GM12864 (cell line): ENCODE data around the gene GSTM1.

ENCODE experiments used
- DNase-seq: peaks from one replicate; pipeline ENCODE4 v3.0.0-alpha.2; 2011; ENCODE audit warnings: low read depth
- H3K4me3 ChIP-seq: 2 replicates; pipeline ENCODE4 v1.5.1; 2011; ENCODE audit warnings: mild to moderate bottlenecking, low read depth, low read length, control low read depth
- TF ChIP-seq, protein P1 (sequence below): IDR thresholded peaks from 2 replicates; pipeline ENCODE4 v1.5.1; 2011; ENCODE audit warnings: low read depth, mild to moderate bottlenecking, moderate library complexity, low read length, control low read depth, inconsistent platforms; ENCODE audit errors: missing control alignments

The GSTM1 gene

DNA sequence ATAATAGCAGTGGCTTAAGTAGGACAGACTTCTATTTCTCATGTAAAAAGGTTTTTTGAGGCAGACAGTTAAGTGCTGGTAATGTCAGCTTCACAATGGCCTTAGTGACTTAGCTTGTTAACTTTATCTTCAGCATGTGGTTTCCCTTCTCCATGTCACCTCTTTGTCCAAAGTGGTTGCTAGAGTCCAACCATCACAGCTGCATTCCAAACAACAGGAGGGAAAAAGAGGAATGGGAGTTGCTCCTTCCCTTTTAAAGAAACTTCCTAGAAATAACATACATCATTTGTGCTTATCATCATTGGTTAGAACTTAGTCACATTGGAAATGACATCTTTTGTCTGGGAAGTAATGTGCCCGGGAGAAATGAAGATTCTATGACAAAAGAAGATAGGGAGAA is 34.4 kb downstream of the GSTM1 start:
- TF ChIP-seq, protein P1, sequence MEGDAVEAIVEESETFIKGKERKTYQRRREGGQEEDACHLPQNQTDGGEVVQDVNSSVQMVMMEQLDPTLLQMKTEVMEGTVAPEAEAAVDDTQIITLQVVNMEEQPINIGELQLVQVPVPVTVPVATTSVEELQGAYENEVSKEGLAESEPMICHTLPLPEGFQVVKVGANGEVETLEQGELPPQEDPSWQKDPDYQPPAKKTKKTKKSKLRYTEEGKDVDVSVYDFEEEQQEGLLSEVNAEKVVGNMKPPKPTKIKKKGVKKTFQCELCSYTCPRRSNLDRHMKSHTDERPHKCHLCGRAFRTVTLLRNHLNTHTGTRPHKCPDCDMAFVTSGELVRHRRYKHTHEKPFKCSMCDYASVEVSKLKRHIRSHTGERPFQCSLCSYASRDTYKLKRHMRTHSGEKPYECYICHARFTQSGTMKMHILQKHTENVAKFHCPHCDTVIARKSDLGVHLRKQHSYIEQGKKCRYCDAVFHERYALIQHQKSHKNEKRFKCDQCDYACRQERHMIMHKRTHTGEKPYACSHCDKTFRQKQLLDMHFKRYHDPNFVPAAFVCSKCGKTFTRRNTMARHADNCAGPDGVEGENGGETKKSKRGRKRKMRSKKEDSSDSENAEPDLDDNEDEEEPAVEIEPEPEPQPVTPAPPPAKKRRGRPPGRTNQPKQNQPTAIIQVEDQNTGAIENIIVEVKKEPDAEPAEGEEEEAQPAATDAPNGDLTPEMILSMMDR: no peak

DNA sequence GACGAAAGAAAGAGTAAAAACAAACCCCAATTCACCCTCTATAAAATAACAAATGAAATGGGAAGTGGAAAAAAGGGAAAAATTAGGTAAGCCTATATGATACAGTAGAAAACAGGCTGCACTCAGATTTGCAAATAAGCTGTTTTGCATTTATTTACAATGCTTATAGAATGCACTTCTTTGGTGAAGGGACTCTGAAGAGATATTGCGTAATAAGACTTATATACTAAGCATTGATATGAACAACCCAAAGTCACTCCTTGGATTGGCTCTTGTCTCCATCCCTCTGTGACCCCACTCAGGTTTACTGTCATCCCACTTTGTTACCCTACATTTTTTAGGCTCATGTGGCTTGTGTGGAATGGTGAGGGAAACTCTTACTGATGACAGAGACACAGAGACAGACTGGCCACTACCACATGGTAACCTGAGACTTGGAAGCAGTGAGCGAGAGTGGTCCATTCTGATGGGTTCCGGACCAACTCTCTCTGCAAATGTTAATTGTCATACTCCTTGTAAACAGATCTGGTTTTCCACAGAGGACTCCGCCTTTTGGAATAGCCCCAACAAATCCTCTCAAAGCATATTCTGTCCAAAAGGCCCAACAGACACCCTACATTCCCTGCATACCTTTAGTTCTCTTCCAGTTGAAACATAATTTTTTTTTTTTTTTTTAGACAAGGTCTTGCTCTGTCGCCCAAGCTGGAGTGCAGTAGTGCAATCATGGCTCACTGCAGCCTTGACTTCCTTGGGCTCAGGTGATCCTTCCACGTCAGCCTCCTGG is 35.5 kb downstream of the GSTM1 start:
- DNase-seq: no peak
- H3K4me3 ChIP-seq: no peak overlapping the region
- TF ChIP-seq, protein P1: no peak

More for the DNA sequence above, 34.4 kb downstream of the GSTM1 start:
- DNase-seq: no peak
- no peak overlapping the region for H3K4me3 ChIP-seq

DNA sequence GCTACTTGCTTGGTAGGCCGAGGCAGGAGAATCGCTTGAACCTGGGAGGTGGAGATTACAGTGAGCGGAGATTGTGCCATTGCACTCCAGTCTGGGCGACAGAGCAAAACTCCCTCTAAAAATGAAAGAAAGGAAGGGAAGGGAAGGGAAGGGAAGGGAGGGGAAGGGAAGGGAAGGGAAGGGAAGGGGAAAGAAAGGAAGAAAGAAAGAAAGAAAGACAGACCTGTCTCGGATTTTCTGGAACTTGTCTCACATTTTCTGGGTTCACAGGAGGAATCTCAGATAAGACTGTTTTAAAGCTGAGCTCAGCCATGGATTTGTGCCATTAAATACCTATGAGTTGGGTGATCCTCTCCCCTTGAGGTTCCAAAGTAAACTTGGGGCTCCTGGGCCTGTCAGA is 37.3 kb downstream of the GSTM1 start:
- TF ChIP-seq, protein P1: no peak
- H3K4me3 ChIP-seq: no peak overlapping the region
- no peak for DNase-seq

DNA sequence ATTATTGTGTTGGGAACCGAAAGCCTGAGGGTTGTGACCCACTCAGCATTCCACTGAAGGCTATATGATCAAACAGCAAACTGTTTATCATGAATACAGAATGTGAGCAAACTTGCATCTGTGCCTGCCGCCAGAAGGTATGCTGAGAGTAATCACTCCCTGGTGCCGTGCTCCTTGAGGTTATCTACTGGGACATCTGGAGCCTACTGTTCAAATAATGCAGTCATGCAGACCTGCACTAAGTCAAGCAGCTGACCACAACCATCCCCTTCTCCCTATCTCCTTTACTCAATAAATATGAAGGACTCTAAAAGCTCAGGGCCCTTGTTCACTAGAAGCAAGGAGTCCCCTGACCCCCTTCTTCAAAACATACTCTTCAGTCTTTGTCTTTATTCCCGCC is 37.9 kb downstream of the GSTM1 start:
- no peak for DNase-seq
- TF ChIP-seq, protein P1: no peak
- H3K4me3 ChIP-seq: no peak overlapping the region

DNA sequence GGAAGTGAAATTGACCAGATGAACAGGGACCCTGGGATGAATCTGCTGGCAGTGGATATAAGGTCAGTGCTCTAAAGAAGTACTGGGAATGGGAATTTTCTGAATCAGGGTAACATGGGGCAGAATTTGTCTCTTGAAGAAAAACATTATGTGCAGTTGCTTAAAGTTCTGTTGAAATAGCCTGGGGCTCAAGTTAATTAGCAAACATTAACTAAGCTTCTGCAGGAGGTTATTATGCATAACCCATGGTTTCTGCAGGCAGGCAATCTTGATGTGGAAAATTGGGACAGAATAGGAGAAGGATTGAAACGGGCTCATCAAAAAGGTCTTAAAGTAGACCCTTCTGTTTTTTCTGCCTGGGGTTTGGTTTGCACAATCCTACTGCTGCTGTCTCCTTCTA is 38.4 kb downstream of the GSTM1 start:
- H3K4me3 ChIP-seq: no peak overlapping the region
- no peak for DNase-seq
- TF ChIP-seq, protein P1: no peak

DNA sequence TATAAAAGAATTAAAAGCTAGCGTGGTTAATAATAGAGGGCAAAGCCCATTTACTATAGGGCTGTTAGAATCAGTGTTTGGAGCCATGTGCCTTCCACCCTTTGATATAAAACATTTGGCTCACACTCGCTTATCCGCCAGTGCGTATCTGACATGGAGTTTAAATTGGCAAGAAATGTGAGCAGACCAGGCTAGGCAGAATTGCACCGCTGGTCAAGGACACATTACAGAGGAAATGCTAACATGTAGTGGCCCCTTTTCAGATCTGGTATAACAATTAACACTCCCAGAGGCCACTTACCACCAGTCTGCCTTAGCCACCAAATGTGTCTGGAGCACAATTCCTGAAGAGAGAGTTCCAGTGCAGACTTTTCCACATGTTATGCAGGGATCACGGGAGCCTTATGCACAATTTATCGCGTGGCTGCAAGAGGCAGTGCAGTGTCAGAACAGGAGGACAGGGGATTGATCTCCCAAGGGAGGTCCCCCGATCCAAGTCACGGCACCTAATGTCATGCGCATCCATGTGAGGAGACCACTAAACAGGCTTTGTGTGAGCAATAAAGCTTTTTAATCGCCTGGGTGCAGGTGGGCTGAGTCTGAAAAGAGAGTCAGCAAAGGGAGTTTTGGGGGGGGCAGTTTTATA is 39.2 kb downstream of the GSTM1 start:
- DNase-seq: no peak
- H3K4me3 ChIP-seq: no peak overlapping the region
- TF ChIP-seq, protein P1: no peak
